OCI-LY3 (cell line): Measurements from ENCODE around the gene AFDN.
A peak's percentile ranks its signal among the peaks of the same experiment; 100 is the strongest.

Experiments
- H2AFZ ChIP-seq: fragments of 200-600, 300-600 bp; shearing (Covaris generic); 2 replicates; pipeline ENCODE4 v1.6.0; 2014; ENCODE audit warnings: antibody characterized with exemption, low read depth, low read length
- H3K27ac ChIP-seq: fragments of 200-600, 300-600 bp; sonication (generic); 2 replicates; pipeline ENCODE4 v1.5.1; 2014; ENCODE audit warnings: mild to moderate bottlenecking, low read length, moderate library complexity, mixed read lengths
- H3K27me3 ChIP-seq: fragments of 200-600, 300-600 bp; sonication (generic); 2 replicates; pipeline ENCODE4 v1.6.1; 2014; ENCODE audit warnings: low read depth, low read length, mixed read lengths
- H3K36me3 ChIP-seq: fragments of 200-600, 300-600 bp; sonication (generic); replicated peaks from 2 replicates; pipeline ENCODE3; 2014; ENCODE audit warnings: low read depth, low read length, mixed read lengths
- H3K4me1 ChIP-seq: fragments of 300-600, 200-600 bp; sonication (generic); 2 replicates; pipeline ENCODE4 v1.6.1; 2014; ENCODE audit warnings: low read length, mixed read lengths
- H3K4me2 ChIP-seq: fragments of 200-600, 300-600 bp; sonication (generic); 2 replicates; pipeline ENCODE4 v1.6.1; 2014; ENCODE audit warnings: low read length, mixed read lengths
- H3K4me3 ChIP-seq: fragments of 300-600, 200-600 bp; sonication (generic); 2 replicates; pipeline ENCODE4 v1.5.1; 2014; ENCODE audit warnings: antibody characterized with exemption, mild to moderate bottlenecking, low read length, moderate library complexity
- H3K79me2 ChIP-seq: fragments of 300-600, 200-600 bp; shearing (Covaris generic); 2 replicates; pipeline ENCODE4 v1.6.1; 2014; ENCODE audit warnings: mild to moderate bottlenecking, low read length, mixed read lengths
- H3K9ac ChIP-seq: fragments of 300-600, 200-600 bp; shearing (Covaris generic); 2 replicates; pipeline ENCODE4 v1.6.0; 2014; ENCODE audit warnings: mild to moderate bottlenecking, low read length, moderate library complexity
- H3K9me3 ChIP-seq: fragments of 200-600, 300-600 bp; shearing (Covaris generic); 2 replicates; pipeline ENCODE4 v1.6.1; 2014; ENCODE audit warnings: low read length, mixed read lengths; ENCODE audit not compliant: insufficient read depth
- H4K20me1 ChIP-seq: fragments of 200-600, 300-600 bp; sonication (generic); 2 replicates; pipeline ENCODE4 v1.6.1; 2016; ENCODE audit warnings: low read length, mixed read lengths; ENCODE audit not compliant: insufficient read depth
- CTCF ChIP-seq: fragments of 200-600, 300-600 bp; sonication (generic); IDR thresholded peaks from 2 replicates; pipeline ENCODE4 v1.5.1; 2014; ENCODE audit warnings: antibody characterized with exemption, low read length, low read depth
- EZH2phosphoT487 ChIP-seq: fragments of 200-600 bp; shearing (Covaris generic); IDR thresholded peaks from 2 replicates; pipeline ENCODE4 v1.6.1; 2018; ENCODE audit warnings: antibody characterized with exemption, mixed run types, low read depth

Gene AFDN

DNA sequence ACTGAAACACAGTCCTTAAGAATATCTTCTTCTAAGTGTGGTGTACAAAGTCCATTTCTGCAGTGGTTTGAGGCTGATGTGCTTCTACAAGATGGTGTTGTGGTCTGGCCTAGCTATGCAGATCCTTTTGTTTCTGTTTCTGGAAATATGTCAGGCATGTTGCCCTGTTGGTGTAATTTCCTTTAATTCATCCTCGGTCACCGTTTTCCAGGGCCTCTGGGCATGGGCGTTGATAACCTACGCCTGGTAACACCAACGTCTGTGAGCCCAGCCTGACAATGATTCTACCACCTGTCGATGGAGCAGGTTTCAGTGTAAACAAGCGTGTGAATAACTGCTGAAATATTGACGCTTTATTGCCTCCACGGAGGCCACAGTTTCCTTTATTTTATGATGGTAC lies 33.3 kb upstream of the AFDN start:
- Histone ChIP-seq H3K9ac (no peak overlapping the region), H3K9me3 (peaks cover 3% of the 10 kb centered on the region; the same call in 1 of the 2 replicates), H4K20me1 (no peaks in the 10 kb centered on the region), H3K36me3 (peaks cover 13% of the 10 kb centered on the region), H3K4me3 (no peak overlapping the region), H3K27ac (peak overlapping the region; percentile 99), H3K79me2 (peaks cover 12% of the 10 kb centered on the region; the same call in 1 of the 2 replicates), H3K4me1 (peaks cover 66% of the 10 kb centered on the region), H2AFZ (no peak overlapping the region), H3K27me3 (no peaks in the 10 kb centered on the region), H3K4me2 (no peak overlapping the region)
- no peak for TF ChIP-seq CTCF
- TF ChIP-seq EZH2phosphoT487: no peak

GRCh38 chr6:167794161-167795157 lies 32.3 kb upstream of the AFDN start:
- no peak for TF ChIP-seq CTCF
- TF ChIP-seq EZH2phosphoT487: no peak
- Histone ChIP-seq H3K4me3 (no peak overlapping the region), H3K4me1 (peaks cover 56% of the 10 kb centered on the region), H4K20me1 (no peaks in the 10 kb centered on the region), H3K4me2 (peak overlapping the region; percentile 96; the same call in 1 of the 2 replicates), H3K27ac (no peak overlapping the region), H3K9ac (no peak overlapping the region), H2AFZ (no peak overlapping the region), H3K27me3 (no peaks in the 10 kb centered on the region), H3K9me3 (peaks cover 3% of the 10 kb centered on the region; the same call in 1 of the 2 replicates), H3K79me2 (peaks cover 9% of the 10 kb centered on the region; the same call in 1 of the 2 replicates), H3K36me3 (peaks cover 13% of the 10 kb centered on the region)

DNA sequence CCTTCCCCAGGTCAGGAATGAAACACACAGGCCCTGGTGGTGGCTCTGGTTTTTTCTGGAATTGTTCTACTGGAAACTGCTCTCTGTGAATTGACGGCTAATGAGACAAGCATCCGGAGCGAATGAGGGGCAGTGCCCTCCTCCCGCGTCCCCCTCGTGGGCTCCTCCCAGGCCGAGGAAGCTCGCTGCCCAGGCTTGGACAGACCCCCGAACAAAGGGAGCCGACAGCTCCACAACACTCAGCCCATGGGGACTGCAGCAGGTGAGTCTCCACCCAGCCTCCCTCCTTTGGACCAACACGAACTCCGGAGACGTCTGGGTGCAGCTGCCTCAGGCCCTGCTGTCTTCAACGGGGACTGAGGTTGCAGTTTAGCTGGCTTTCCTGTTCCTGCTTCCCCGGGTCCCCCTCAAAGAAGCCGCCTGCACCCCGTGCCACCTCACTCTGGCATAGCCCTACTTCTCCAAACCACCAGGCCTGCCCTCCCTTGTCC lies 31.3 kb upstream of the AFDN start:
- Histone ChIP-seq H4K20me1 (no peaks in the 10 kb centered on the region), H3K9ac (peak overlapping the region; percentile 60), H3K36me3 (peaks cover 13% of the 10 kb centered on the region), H3K4me2 (peak overlapping the region; percentile 96), H3K79me2 (peaks cover 6% of the 10 kb centered on the region; the same call in 1 of the 2 replicates), H3K27ac (no peak overlapping the region), H2AFZ (0 out of 2 replicates have a peak overlapping the region, but pooled peaks have one; percentile 22), H3K9me3 (peaks cover 3% of the 10 kb centered on the region; the same call in 1 of the 2 replicates), H3K27me3 (no peaks in the 10 kb centered on the region), H3K4me1 (peaks cover 48% of the 10 kb centered on the region), H3K4me3 (peak overlapping the region; percentile 78)
- no peak for TF ChIP-seq CTCF

DNA sequence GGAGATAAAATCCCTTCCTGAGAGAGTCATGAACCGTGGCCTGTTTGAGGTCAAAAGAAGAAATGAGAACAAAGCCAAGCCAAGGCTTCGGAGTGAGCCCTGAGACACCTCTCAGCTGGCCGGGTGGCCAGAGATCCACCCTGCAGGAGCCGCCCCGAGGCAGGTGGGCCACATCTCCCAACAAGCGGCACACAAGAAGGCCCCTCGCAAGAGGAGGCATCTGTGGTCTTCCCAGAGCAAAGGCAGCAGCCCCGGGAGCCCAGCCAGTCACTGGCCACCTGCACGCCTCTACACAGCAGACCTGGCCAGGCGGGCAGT lies 30.9 kb upstream of the AFDN start:
- H3K27ac ChIP-seq: no peak overlapping the region
- TF ChIP-seq CTCF (no peak), EZH2phosphoT487 (no peak)

More for the DNA sequence above, 30.9 kb upstream of the AFDN start:
- no peaks in the 10 kb centered on the region for H3K27me3 ChIP-seq
- peak overlapping the region; percentile 96 for H3K4me2 ChIP-seq
- peak overlapping the region; percentile 78 for H3K4me3 ChIP-seq
- peak overlapping the region; percentile 60 for H3K9ac ChIP-seq
- H2AFZ ChIP-seq: 0 out of 2 replicates have a peak overlapping the region, but pooled peaks have one; percentile 22
- peaks cover 1% of the 10 kb centered on the region; the same call in 1 of the 2 replicates for H3K79me2 ChIP-seq
- peaks cover 3% of the 10 kb centered on the region; the same call in 1 of the 2 replicates for H3K9me3 ChIP-seq
- peaks cover 13% of the 10 kb centered on the region for H3K36me3 ChIP-seq
- no peaks in the 10 kb centered on the region for H4K20me1 ChIP-seq
- H3K4me1 ChIP-seq: peaks cover 43% of the 10 kb centered on the region
